Hematopoietic multipotent progenitor cell treated with erythropoietin and hydrocortisone succinate and interleukin-3 and kit ligand, for 6 days (in vitro differentiated cells): Measurements from ENCODE around the gene CELA2A.
"Not testable (repeated sequence)": the region's sequence is repeated elsewhere in the genome, so short reads cannot be mapped to it uniquely, and the experiment has no call there.

Experiments used
- DNase-seq: peaks from one replicate; pipeline ENCODE4 v3.0.0-alpha.2; 2015

The CELA2A gene

GRCh38 chr1:15471067-15471466 lies 14.5 kb downstream of the CELA2A start:
- not testable (repeated sequence) for DNase-seq

DNA sequence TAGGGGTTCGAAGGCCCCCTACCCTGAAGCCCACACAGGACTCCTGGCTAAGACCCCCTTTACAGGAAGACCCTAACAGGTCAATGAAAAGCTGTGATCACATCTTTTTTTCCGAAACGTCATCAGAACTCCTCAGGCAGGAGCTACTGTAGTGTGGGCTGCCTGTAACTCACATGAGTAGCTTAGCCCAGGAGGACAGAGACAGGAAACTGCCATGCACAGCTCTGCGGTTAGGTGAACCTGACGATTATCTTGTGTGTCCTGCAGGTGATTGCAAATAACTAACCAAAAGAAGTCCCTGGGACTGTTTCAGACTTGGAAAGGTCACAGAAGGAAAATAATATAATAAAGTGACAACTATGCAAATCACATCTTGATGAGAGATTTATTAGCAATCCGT lies 15.2 kb downstream of the CELA2A start:
- DNase-seq, result not testable (repeated sequence)

- DNase-seq, result no peak
Observed at GRCh38 chr1:15472587-15472986, 16.1 kb downstream of the CELA2A start.

GRCh38 chr1:15475752-15476314 lies 19.3 kb downstream of the CELA2A start, which contains the start of gene CELA2B:
Gene CELA2B (plus strand): TSS chr1:15476104. CDS start chr1:15476126, 22 bp downstream.
- DNase-seq, result no peak

DNA sequence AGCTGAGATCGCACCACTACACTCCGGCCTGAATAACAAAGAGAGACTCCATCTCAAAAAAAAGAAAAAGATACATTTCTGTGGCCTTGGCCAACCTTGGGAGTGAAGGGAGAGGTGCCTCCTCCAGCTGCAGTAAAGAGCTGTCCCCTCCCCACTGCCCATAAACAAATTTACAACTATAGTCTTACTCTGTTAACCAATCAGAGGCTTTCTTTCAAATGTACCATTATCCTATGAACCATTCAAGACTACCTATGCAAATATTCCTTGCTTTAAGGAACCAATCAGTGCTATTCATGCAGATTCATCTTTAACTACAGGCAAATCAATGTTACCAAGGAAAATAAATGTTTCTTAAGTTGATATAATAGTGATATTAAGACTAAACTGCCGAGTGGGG lies 20.4 kb downstream of the CELA2A start:
- DNase-seq, result peak; percentile 11

- DNase-seq, result no peak
Observed at GRCh38 chr1:15477646-15478212, 21.2 kb downstream of the CELA2A start.

- DNase-seq, result no peak
Observed at GRCh38 chr1:15479654-15480347, 23.3 kb downstream of the CELA2A start.

DNA sequence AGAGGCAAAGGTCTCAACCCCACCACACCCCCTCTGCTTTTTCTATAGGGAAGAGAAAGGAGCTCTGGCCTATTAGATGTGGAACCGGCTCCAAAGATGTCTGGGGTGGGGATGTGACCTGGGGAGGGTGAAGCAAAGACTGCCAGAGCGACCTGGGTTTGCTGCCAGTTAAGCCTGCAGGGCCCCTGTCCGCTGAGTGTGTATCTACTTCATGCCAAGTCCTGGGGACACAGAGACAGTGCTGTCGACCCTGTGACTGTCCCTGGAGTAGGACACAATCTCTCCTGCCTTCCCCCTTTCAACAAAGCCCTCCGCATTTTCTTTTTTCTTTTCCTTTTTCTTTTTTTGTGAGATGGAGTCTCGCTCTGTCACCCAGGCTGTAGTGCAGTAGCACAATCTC lies 25.9 kb downstream of the CELA2A start:
- not testable (repeated sequence) for DNase-seq

GRCh38 chr1:15482983-15483543 lies 26.5 kb downstream of the CELA2A start:
- not testable (repeated sequence) for DNase-seq

- no peak for DNase-seq
Observed at GRCh38 chr1:15483971-15484370, 27.4 kb downstream of the CELA2A start.

DNA sequence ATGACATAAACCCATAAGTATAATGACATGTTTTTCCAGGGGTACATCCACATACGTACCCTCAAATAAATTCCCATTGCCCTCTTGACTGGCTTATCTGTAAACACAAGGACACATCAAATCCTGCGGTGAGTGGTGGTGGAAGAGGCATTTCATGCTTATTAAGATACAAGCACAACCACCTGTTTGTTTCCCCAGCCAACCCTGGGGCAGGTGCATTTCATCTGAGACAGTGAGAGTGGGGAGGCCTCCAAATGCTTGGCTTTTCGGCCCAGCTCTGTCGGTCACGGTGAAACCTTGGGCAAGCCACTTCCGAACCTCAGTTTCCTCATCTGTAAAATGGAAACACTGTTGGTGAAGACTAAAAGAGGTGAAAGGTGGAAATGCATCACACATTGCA lies 27.9 kb downstream of the CELA2A start:
- DNase-seq, result not testable (repeated sequence)

DNA sequence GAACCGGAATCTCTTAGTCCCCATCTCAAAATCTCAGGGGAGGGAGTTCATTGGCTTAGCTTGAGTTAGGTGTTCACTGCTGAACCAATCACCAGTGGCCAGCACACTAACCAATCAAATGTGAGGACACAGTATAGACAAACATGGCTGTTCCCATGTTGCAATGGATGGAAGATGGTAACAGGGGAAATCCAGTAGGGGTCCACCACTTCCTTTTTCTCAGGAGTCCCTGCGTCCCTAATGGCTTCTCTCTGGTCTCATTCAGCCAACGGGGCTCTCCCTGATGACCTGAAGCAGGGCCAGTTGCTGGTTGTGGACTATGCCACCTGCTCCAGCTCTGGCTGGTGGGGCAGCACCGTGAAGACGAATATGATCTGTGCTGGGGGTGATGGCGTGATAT lies 29.1 kb downstream of the CELA2A start:
- no peak for DNase-seq

DNA sequence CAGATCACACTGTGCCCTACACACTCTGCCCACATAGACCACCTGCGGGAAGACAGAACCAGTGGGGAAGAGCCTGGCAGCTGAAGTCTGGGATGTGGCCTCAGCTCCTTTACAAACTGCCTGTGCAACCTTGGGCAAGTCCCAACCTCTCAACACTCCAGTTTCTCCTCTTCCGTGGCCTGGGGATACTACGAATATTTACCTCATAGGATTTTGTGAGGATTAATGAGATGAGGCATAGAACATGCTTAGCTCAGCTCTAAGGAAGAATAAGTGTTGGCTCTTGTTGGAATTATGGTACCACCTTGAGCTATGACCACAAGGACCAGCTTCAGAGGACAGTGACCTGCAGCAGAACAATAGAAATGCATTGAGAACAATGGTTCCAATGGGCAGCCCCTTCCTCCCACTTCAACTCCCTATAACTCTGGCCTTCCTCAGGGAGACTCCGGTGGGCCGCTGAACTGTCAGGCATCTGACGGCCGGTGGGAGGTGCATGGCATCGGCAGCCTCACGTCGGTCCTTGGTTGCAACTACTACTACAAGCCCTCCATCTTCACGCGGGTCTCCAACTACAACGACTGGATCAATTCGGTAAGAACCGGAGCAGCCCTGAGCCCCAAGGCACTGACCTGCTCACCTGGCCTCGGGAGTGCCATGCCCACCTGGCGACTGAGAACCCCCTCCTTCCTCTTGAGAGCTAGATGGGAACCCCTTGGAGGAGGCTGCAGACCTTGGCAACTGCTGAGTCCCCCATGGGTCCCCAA lies 30.5 kb downstream of the CELA2A start:
- not testable (repeated sequence) for DNase-seq

DNA sequence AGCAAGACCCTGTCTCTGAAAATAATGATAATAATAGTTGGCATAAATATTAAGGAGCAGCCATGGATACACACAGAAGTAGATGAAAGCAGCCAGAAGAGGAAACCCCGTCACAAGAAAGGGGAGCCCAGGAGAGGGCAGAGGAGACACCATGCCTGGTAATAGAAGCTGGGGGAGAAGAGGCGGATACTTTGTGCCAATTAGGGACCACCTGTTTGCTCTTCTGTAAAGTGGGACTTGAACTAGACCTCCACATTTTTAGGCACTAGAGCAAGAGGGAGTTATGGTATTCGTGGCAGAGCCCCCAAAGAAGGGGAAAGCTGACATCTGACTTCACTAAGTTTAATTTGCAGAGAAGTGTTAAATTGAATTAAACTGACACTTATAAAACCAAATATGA lies 31.8 kb downstream of the CELA2A start:
- no peak for DNase-seq

DNA sequence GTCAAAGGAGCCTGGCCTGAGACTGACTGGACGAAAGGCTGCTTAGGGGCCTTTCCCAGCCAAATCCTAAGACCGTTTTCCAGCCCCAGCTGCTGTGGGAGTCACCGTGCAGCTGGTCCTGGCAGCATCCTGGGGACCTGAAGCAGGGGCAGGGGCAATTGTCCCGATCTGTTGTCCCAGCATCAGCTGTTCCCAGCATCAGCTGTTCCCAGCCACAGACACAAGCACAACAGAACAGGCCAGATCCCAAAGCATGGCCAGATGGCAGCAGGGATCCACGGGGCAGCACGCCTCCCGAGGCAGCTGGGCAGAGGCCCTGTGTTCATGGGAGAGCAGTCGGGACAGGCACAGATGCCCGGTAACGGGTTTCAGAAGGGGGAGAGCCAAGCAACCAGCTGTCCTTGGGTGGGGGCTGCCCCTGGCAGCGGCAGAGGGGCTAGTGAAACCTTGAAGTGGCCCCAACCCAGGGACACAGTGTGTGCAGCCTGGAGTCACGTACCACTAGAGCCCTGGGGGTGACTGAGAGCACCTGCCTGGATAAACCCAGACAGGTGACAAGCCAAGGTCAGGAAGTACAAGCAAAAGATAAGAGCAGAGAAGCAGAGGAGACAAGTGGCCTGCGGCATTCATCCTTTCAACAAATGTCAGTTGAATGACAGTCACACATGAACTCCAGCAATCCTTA lies 32.7 kb downstream of the CELA2A start:
- no peak for DNase-seq

- DNase-seq, result not testable (repeated sequence)
Observed at GRCh38 chr1:15491010-15491409, 34.5 kb downstream of the CELA2A start.

DNA sequence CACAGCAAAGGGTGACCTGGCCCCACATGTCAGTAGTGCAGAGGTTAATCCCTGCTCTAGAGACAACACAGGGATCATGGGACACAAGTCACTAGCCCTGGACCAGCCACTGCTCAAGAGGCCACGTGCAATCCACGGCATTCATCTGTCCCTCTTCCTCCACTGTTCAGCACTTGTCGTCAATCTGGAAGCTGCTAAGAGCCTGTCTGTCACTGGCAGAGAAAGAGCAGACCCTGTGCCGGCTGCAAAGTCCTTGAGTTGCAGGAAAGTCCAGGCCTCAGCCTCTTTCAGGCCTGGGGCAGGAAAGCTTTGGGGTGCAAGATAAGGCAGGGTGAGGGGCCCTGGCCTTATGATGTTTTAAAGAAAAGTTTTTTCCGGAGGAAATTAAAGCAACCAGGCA lies 36.1 kb downstream of the CELA2A start:
- DNase-seq, result no peak

DNA sequence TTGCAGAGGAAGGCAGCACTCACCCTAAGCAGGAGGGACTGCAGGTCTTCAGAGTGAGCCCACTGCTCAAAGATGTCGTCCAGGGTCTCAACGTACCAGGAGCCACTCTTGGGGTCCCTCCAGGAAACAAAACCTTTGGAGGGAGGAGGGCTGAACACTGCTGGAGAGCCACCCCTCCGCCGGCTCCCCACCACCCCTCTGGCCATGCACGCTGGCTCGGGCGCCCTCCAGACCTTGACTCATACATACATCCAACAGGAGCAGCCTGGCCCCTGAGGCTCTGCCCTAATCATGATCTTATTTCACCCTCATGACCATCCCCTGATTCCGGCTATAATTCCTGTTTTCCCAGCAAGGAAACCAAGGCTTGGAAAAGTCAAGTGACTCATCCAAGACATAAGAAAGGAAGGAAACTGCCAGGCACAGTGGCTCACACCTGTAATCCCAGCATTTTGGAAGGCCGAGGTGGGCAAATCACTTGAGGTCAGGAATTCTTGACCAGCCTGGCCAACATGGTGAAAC lies 37.4 kb downstream of the CELA2A start:
- DNase-seq, result no peak

GRCh38 chr1:15500184-15501178 lies 43.9 kb downstream of the CELA2A start:
- DNase-seq, result no peak

- DNase-seq, result peak; percentile 83
Observed at GRCh38 chr1:15501208-15502032, 44.9 kb downstream of the CELA2A start.
